Activated CD4-positive, alpha-beta T cell treated with anti-CD3 and anti-CD28 coated beads, Interleukin-2, Interleukin-6, amounts not matched to agents 100 ng/mL and 50 ng/mL, durations not matched to agents 16 hours and 8 hours (primary cell): ENCODE measurements around the gene CBL.
"Not testable (repeated sequence)": the region's sequence is repeated elsewhere in the genome, so short reads cannot be mapped to it uniquely, and the experiment has no call there.

Experiments
- DNase-seq: peaks from one replicate; pipeline ENCODE4 v3.0.0-alpha.2; 2020

Gene CBL

DNA sequence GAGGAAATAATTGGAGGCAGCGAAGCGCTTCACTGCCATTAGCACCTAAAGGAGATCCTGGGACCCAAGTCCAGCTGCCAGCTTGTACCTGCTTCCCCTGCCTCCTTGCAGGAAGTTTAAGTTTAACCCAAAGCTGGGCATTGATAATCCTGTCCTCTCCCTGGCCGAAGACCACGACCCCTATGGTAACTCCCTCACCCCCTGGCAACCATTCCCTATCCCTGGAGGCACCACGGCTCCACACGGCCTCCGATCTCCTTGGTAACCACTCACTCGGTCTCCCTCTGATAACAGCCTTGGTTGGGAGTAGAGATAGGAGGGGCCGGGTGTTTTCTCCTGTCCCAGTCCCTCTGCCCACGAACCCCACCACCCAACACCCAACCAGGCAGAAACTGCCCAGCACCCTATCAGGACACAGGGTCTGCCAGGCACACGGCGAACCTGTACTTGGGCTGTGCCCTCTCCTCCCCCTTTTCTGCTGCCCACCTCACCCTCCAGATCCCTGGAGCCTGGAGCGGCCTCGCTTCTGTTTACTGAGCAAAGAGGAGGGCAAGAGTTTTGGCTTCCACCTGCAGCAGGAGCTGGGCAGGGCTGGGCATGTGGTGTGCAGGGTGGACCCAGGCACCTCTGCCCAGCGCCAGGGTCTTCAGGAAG is 20.0 kb upstream of the CBL start:
- no peak for DNase-seq

DNA sequence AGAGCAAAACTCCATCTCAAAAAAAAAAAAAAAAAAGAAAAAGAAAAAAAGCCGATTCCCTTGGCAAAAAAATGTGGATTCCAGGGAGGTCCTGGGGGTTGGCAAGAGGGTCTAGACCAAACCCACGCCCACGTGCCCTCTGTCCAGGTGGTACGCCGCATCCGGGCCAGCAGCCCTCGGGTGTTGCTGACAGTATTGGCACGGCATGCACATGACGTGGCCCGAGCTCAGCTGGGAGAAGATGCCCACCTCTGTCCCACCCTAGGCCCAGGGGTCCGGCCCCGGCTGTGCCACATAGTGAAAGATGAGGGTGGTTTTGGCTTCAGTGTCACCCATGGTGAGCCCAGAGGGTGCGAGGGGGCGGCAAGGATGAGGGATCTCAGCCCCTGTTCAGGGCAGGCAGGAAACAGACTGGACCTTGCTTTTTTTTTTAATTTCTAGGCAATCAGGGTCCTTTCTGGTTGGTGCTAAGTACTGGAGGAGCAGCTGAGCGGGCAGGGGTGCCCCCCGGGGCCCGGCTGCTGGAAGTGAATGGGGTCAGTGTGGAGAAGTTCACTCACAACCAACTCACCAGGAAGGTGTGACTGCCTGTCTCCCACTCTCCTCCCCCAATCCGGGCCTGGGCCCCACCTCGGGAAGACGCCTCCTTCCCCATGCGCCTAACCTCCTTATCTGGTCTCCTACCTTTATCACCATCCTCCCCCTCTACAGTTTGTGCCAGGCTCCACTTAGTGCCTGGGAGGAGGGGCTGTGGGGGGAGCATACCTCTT is 18.8 kb upstream of the CBL start:
- no peak for DNase-seq

DNA sequence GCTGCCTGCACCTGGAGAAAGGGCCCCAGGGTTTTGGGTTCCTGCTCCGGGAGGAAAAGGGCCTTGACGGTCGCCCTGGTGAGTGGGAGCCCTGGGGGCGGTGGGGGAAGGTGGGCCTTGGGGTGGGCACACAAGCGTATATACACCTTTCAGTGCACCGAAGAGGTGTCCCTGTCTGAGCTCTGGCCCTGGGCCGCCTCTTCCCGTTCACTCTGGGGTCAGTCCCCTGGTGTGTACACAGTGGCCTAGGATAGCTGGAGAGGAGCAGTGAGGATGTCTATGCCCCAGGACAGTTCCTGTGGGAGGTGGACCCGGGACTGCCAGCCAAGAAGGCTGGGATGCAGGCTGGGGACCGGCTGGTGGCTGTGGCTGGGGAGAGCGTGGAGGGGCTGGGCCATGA is 18.1 kb upstream of the CBL start:
- DNase-seq: no peak

DNA sequence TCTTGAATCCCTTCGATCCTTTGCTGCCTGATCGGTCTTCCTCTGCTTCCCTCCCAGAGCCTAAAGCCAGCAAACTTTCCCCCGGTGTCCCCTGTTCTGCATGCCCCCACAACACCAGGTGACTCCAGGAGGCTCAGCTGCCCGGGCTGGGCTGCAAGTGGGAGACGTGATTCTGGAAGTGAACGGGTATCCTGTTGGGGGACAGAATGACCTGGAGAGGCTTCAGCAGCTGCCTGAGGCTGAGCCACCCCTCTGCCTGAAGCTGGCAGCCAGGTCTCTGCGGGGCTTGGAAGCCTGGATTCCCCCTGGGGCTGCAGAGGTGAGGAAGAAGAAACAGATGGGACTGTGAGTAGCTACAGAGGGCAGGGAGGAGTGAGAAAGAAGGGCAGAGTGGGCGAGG is 17.3 kb upstream of the CBL start:
- no peak for DNase-seq

DNA sequence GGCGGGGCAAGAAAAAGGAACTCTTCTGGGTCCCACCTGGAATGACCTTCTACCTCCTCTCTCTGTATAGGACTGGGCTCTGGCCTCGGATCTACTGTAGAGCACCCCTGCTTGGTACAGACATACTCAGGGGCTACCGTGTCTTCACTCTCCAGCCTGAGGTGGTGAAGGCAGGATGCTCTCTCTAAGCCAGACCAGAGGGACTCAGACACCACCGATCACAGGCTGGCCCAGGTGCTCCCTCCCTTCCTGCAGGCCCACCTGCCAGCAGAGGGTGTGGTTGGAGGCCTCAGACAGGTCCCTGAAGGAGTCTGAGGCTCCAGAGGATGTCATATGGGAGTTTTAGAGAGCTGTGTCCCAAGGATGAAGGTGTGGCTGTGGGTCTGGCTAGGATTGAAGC is 16.7 kb upstream of the CBL start:
- DNase-seq: no peak

DNA sequence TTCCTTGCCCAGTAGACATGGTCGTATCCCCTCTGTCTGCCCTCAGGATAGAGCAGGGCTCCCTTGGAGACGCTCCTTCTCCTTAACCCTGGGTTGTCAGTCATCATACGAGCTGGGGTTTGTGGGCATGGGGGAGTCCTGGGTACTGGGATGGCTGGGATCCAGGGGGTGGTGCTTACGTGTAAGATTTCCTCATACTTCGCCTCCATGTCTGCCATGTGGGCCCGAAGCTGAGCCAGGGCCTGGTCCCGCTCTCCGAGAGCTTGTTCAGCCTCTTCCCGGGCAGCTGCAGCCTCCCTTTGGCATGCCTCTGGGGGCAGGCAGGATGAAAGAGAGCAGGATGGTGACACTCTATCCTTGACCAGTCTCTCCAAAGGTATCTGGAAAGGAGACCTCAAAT is 15.6 kb upstream of the CBL start:
- no peak for DNase-seq

DNA sequence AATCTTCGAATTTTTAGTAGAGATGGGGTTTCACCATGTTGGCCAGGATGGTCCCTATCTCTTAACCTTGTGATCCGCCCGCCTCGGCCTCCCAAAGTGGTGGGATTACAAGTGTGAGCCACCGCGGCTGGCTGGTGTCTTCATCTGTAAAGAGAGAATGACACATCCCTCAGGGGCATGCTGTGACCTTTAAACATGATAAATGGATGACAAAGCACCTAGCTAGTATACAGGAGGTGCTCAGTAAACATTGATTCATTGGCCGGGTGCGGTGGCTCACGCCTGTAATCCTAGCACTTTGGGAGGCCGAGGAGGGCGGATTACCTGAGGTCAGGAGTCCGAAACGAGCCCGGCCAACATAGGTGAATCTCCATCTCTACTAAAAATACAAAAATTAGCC is 14.9 kb upstream of the CBL start:
- DNase-seq: not testable (repeated sequence)

DNA sequence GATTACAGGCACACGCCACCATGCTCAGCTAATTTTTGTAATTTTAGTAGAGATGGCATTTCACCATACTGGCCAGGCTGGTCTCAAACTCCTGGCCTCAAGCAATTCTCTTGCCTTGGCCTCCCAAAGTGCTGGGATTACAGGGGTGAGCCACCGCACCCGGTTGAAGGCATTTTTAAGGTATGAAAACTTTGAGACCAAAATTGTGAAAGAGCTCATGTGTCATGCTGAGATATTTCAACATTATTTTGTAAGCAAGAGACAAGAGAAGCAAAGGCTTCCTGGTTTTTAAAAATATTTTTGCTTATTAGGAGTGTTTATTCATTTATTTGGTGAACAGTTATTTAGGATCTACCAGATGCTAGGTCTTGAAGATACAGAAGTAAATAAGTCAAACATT is 14.0 kb upstream of the CBL start:
- no peak for DNase-seq

DNA sequence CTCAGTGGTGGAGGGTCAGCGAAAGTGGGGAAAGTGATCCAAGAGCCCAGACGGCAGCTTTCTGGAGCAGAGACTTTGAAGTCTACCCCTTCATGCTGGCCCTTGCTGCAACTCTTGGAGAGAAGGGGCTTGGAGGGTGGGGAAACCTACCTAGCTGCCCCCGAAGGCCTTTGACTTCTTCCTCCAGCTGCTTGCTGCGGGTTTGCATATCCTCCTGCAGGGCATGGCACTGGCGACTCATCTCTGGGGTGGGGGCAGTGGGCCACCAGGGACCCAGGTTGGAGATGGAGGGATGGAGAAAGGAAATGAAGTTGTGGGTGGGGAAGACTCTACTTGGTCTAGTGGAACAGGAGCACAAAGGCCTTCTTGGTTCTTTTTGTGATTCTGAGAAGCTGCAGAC is 13.1 kb upstream of the CBL start:
- no peak for DNase-seq

DNA sequence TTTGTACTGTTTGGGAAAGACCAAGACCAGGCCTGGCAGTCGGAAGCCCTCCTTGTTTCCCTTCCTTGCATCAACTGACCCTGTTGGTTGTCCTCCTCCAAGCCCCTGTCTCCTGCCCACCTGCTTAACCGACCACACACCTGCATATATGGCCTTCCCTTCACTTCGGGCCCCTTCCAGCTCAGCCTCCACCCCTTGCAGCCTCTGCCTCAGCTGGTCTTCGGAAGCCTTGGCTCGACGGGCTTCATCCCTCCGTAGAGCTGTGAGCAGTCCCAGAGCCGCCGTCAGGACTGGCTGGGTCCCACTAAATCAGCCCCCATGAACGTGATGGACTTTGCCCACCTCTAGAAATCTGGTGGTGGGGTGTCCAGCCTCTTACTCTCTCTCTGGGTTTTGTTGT is 12.5 kb upstream of the CBL start:
- no peak for DNase-seq

DNA sequence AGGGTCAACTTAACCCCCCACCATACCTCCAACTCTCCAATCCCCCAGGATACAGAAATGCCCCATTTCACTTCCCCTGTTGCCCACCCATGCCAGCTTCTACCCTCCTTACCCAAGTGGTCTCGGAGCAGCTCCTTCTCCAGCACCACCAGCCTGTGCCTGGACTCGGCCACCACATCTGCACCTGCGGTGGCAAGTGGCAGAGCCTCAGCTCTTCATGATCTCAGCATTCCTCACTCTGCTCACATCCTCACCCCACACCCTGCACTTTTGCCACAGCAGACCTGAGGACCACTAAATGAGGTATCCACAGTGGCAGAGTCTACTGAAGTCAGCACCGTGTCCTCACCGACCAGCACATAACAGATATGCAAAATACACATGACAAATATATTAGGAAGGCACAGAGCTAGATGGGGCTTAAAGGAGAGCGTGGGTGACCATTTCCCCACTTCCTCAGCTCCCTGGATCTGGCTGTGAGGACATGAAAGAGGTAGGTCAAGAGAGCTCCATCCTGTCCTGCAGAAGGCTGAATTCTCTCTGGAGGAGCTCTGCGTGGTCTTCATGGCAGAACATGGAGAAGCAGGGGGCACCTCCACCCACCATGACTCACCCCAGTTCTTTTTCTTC is 11.2 kb upstream of the CBL start:
- DNase-seq: no peak

DNA sequence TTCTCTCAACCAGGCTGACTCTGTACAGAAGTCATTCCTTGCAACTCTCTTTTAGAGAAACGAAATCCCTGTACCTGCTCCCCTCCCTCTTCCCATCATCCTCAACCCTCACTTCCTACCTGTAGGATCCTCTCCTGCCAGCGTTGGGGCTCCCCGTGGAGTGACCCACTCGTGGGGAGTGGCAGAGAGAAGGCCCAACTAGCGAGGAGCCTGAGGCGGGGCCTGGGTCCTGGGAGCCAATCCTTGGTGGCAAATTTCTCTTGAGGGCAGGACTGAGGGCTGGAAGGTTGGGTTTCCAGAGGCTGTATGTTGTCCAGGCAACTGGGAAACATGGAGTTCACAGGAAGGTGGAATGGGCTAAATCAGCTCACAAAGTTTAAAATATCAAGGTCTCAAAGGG is 10.5 kb upstream of the CBL start:
- DNase-seq: no peak

DNA sequence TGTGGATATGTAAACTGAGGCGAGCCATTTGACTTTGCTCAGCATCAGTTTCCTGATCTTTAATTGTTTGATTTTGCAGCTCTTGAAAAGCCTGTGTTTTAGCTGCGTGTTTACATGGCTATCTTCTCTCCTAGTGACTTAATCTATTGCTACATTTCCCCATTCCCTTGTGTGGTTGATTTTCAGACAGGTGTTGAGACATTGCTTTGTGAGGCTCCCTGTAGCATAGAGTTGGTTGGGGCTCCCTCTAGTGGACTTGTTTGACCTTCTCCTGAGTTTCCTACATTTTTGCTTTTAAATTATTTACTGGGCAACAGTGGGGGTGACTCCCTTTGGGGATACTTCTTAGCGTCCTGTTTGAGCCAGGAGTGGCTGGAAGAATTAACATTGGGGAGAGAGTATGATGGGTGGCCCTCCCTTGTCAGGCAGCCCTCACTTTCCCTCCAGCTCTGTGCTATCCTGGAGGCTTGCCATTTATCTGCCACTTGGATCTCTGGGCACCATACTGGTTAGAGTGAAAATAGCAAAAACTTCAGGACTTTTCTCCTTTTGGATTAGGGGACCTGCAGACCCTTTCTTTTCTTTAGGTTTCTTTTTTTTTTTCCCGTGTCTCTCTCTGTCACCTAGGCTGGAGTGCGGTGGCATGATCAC is 9.2 kb upstream of the CBL start:
- peak; percentile 86 for DNase-seq

DNA sequence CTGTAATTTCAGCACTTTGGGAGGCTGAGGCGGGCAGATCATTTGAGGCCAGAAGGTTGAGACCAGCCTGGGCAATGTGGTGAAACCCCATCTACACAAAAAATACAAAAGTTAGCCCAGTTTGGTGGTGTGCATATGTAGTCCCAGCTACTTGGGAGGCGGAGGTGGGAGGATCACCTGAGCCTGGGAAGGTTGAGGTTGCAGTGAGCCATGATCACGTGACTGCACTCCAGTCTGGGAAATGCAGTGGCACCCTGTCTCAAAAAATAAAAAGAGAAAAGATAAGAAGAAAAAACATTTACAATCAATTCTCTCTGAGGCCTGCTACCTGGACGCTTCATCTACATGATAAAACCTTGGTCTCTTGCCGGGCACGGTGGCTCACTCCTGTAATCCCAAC is 7.2 kb upstream of the CBL start:
- no peak for DNase-seq

DNA sequence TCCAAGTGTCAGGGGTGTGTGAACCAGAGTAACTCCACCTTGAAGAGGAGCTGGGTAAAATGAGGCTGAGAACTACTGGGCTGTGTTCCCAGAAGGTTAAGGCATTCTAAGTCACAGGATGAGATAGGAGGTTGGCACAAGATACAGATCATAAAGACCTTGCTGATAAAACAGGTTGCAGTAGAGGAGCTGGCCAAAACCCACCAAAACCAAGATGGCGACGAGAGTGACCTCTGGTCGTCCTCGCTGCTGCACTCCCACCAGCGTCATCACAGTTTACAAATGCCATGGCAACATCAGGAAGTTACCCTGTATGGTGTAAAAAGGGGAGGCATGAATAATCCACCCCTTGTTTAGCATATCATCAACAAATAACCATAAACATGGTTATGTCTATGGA is 4.9 kb upstream of the CBL start:
- not testable (repeated sequence) for DNase-seq

DNA sequence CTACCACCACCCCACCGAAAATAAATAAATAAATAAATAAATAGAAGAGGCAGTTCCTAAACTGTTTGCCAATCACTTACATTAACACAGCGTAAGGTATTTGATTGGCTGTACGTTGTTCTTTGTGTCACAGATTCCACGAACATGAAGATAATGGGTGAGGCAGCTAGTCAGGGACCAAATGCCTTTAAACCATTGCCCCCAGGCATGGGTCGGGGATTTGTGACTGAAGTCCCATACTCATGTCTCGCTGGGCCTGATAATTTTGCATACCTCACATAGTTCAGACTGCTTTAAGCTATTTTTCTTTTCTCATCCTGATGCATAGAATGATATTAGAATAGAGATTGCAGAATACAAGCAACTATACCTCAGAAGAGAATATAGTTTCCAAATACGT is 3.6 kb upstream of the CBL start:
- DNase-seq: no peak

DNA sequence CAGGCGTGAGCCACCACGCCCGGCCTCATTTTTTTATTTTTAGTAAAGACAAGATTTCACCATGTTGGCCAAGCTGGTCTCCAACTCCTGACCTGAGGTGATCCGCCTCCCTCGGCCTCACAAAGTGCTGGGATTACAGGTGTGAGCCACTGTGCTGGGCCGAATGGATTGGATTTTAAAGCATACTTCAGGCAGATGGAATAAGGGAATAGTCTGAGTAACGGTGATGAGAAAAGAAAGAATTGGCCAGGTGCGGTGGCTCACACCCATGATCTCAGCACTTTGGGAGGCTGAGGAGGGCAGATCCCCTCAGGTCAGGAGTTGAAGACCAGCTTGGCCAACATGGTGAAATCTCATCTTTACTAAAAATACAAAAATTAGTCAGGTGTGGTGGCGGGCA is 2.1 kb upstream of the CBL start:
- DNase-seq: no peak

DNA sequence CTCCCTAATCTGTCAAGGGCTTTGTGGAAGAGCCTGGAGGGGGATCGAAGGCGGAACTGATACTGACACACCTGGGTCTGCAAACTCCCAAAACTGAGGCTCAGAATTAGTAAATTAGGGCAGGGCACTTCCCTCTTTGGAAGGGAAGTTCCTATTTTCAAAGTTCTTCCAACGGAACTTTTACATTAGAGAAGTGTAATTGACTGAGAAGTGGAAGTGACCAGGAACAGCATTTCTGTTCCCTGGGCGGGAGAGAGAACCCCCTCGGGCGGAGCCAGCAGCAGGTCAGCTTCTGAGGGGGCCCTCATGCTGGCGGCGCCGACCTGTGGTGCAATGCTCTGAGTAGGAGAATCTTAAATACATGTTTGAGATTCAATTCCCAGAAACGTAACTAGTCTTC is 1.1 kb upstream of the CBL start:
- DNase-seq: no peak

DNA sequence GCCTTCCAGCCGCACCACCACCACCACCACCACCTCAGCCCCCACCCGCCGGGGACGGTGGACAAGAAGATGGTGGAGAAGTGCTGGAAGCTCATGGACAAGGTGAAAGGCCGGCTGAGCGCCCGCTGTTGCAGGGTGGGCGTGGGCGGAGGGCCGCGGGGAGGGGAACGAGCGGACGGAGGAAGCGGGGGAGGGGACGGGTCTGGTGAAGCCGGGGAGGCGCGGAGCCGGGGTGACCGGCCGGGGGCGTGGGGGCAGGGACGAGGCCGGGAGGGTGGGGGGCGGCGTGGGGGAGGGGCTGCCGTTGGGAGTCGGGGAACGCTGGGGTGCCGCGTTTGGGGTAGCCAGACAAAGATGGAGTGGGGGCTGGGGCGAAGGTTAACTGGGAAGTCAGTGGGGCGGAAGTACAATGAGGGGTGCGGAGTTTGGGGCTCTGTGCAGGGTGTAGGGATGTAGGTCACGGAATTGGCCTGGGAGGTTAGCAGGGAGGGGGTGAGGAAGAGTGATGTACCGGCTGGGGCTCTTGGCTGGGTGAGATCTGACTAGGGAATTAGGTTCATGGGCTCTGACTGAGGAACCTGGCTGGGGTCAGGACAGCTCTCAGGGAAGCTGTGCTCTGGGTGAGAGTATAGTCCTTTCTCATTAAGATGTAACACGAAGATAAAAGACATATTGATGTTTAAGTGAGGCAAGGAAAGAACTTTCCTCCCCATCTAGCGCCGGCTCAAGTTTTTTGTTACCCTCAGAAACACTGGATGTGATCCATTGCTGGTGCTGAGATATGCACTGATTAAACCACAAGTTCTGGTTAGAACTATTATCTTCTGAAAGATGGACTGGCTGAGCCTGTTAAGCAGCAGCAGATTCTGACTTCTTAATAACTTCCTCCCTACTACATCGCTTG is 624 bp downstream of the CBL start:
- DNase-seq: peak; percentile 58

DNA sequence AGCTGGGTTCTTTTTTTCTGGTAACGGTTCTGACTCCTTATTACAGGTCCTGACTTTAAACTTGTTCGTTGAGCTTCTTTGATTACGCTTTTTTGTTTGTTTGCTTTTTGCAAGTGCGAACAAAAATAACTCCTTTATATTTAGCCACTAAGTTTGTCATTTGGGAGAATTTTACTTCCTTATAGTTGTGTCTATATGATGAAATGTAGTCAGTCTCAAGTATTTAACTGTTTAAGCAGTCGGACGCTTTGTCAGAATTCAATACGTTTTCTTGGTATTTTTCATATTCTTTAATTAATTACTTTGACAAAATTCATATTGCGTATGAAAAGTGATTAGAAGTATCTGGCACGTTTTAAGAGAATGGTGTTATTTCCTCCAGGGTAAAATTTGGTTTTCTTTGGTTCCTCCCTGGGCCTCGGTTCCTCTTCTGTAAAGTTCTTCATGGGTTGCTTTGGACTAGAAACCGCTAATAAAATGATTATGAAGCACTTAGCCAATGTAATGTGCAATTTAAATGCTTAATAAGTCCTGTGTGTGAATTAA is 1.3 kb downstream of the CBL start:
- no peak for DNase-seq

DNA sequence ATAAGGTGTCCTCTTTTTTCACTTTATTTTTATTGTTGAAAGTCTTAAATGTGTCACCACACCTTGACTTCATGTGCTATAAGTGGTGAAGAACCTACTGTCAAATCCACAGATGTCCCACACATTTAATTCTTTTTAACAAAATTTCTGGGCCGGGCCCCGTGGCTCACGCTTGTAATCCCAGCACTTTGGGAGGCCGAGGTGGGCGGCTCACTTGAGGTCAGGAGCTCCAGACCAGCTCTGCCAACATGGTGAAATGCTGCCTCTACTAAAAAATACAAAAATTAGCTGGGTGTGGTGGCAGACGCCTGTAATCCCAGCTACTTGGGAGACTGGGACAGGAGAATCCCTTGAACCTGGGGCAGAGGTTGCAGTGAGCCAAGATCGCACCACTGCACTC is 3.0 kb downstream of the CBL start:
- no peak for DNase-seq

DNA sequence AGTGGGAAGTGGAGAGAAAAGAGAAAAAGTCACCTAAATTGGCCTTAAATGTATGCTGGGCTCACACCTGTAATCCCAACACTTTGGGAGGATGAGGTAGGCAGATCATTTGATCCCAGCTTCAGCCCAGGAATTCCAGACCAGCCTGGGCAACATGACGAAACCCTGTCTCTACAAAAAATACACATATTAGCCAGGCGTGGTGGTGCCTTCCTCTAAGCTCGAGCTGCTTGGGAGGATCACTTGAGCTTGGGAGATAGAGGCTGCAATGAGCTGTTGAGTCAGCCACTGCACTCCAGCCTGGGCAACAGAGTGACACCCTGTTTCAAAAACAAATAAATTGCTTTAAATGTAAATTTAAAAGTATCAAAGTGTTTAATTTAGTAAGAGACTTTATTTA is 3.9 kb downstream of the CBL start:
- DNase-seq: no peak
